ENCODE data around the gene GH1.
"Not testable (repeated sequence)": the region's sequence is repeated elsewhere in the genome, so short reads cannot be mapped to it uniquely, and the experiment has no call there.

GRCh38 chr17:63907161-63907778, 11.4 kb downstream of the GH1 start:
- not testable (repeated sequence) for TF ChIP-seq SP1 (IDR thresholded peaks at IDR 0.05); RXRA (IDR thresholded peaks at IDR 0.05); CTCF (IDR thresholded peaks at IDR 0.05; ENCODE audit: low read depth, low read length, missing input control); FOXA1 (IDR thresholded peaks at IDR 0.05)
